B cell (primary cell): Measurements from ENCODE around the gene CACNA1G. TPM values are rescaled to one million over a fixed set of nuclear protein-coding genes. Genes with fewer than 3 reads are reported as not detected.

Experiments used
- ATAC-seq: fragments of 200-7000 bp; cut with Tn5 transposase; one replicate; pipeline ENCODE4 v1.10.0; 2021; ENCODE audit warnings: low read depth, mild to moderate bottlenecking, moderate number of reproducible peaks, moderate library complexity
- CTCF ChIA-PET: fragments of 350-600 bp; sonication (Branson Sonifier 250); formaldehyde crosslinking; loops from one replicate; lab custom pipeline; 2021; ENCODE audit warnings: antibody characterized with exemption, inconsistent platforms; lab: Charles Lee
- POLR2A ChIA-PET: fragments of 350-600 bp; sonication (Branson Sonifier 250); formaldehyde crosslinking; loops from one replicate; lab custom pipeline; 2021; ENCODE audit warnings: antibody characterized with exemption; lab: Charles Lee
- DNase-seq: peaks from one replicate; pipeline ENCODE4 v3.0.0; 2013
- H2AFZ ChIP-seq: 2 replicates; pipeline ENCODE4 v1.6.1; 2012; ENCODE audit warnings: mild to moderate bottlenecking, low read depth, low read length; ENCODE audit not compliant: insufficient read depth, poor library complexity, severe bottlenecking
- H3K27ac ChIP-seq, 2 donors: 1 replicate in 1 of 2; 2 replicates in 1 of 2; pipeline ENCODE4 v1.5.1; 2012 to 2013; ENCODE audit warnings: low read length in 2 of 2, mild to moderate bottlenecking in 2 of 2, moderate library complexity in 1 of 2
- H3K27me3 ChIP-seq, 4 experiments: fragments of 200-600 bp in 1 of 4; sonication (generic) in 1 of 4; replicated peaks in 1 of 4; 1 replicate in 2 of 4; 2 replicates in 2 of 4; pipeline versions ENCODE4 v1.6.1 to v1.7.0; 2013 to 2016; ENCODE audit warnings: low read length in 3 of 4, mild to moderate bottlenecking in 2 of 4, mixed read lengths in 1 of 4, moderate library complexity in 1 of 4; ENCODE audit not compliant: insufficient read depth in 4 of 4, control insufficient read depth in 3 of 4; ENCODE audit errors: control extremely low read depth in 1 of 4
- H3K36me3 ChIP-seq, 2 experiments: replicated peaks in 1 of 2; 1 replicate in 1 of 2; 2 replicates in 1 of 2; pipeline versions ENCODE4 v1.6.1 to v1.7.1; 2013; ENCODE audit warnings: low read length in 1 of 2; ENCODE audit not compliant: insufficient read depth in 2 of 2, control insufficient read depth in 1 of 2; ENCODE audit errors: control extremely low read depth in 1 of 2, extremely low read depth in 1 of 2
- H3K4me1 ChIP-seq, 2 donors: fragments of 200-600 bp in 1 of 2; sonication (generic) in 1 of 2; 1 replicate in 1 of 2; 2 replicates in 1 of 2; pipeline versions ENCODE4 v1.5.1 to v1.6.1; 2013 to 2017; ENCODE audit warnings: low read length in 2 of 2; ENCODE audit not compliant: control insufficient read depth in 2 of 2, insufficient read depth in 2 of 2
- H3K4me2 ChIP-seq: replicated peaks from 2 replicates; pipeline ENCODE3; 2012; ENCODE audit warnings: mild to moderate bottlenecking, low read depth, low read length; ENCODE audit not compliant: poor library complexity, severe bottlenecking
- H3K4me3 ChIP-seq, 5 experiments: fragments of 200-600 bp in 1 of 5; sonication (generic) in 1 of 5; 1 replicate in 3 of 5; 2 replicates in 2 of 5; pipeline versions ENCODE4 v1.5.1 to v1.7.0; 2011 to 2016; ENCODE audit warnings: low read length in 4 of 5, mild to moderate bottlenecking in 4 of 5, low read depth in 2 of 5, control low read depth in 1 of 5, moderate library complexity in 1 of 5; ENCODE audit not compliant: insufficient read depth in 1 of 5; ENCODE audit errors: control extremely low read depth in 1 of 5, extremely low read depth in 1 of 5
- H3K79me2 ChIP-seq: fragments of 200-600 bp; sonication (generic); one replicate; pipeline ENCODE4 v1.6.0; 2016; ENCODE audit warnings: low read length; ENCODE audit not compliant: control insufficient read depth, insufficient read depth
- H3K9ac ChIP-seq: fragments of 200-600 bp; sonication (generic); 2 replicates; pipeline ENCODE4 v1.6.1; 2017; ENCODE audit warnings: mild to moderate bottlenecking, low read length, moderate library complexity
- H3K9me3 ChIP-seq, 3 donors: one replicate each; pipeline versions ENCODE4 v1.6.1 to v1.7.1; 2013; ENCODE audit warnings: low read length in 2 of 3; ENCODE audit not compliant: control insufficient read depth in 2 of 3, insufficient read depth in 1 of 3; ENCODE audit errors: control extremely low read depth in 1 of 3
- H4K20me1 ChIP-seq: 2 replicates; pipeline ENCODE4 v1.6.0; 2012; ENCODE audit warnings: mild to moderate bottlenecking, low read length; ENCODE audit not compliant: insufficient read depth, control insufficient read depth, poor library complexity, severe bottlenecking
- H3K27ac Mint-ChIP-seq: one replicate; pipeline ENCODE4 v1.8.0; 2021; ENCODE audit warnings: mixed read lengths
- H3K27me3 Mint-ChIP-seq: one replicate; pipeline ENCODE4 v1.8.0; 2021; ENCODE audit warnings: mixed read lengths
- H3K4me1 Mint-ChIP-seq: one replicate; pipeline ENCODE4 v1.8.0; 2021; ENCODE audit warnings: mixed read lengths
- H3K4me3 Mint-ChIP-seq: one replicate; pipeline ENCODE4 v1.8.0; 2021; ENCODE audit warnings: mixed read lengths
- H3K9me3 Mint-ChIP-seq: one replicate; pipeline ENCODE4 v1.8.0; 2022; ENCODE audit warnings: mixed read lengths; ENCODE audit not compliant: insufficient read depth
- CTCF ChIP-seq: fragments of 200-600 bp; IDR thresholded peaks from one replicate; pipeline ENCODE4 v1.8.0; 2022; ENCODE audit warnings: antibody characterized with exemption, mild to moderate bottlenecking
- EZH2 ChIP-seq: IDR thresholded peaks from 2 replicates; pipeline ENCODE4 v1.6.1; 2012; ENCODE audit warnings: borderline replicate concordance, low read depth, mild to moderate bottlenecking, moderate library complexity, low read length; ENCODE audit not compliant: insufficient read depth, poor library complexity, severe bottlenecking
- WGBS: methylation state at CpG from one replicate; pipeline ENCODE4 v1.1.5; 2013; ENCODE audit warnings: missing lambda C conversion rate; ENCODE audit not compliant: insufficient coverage; 5-methylcytosine and 5-hydroxymethylcytosine counted together
- intact Hi-C: fragments of 100-400 bp; cut with micrococcal nuclease; formaldehyde crosslinking; loops from one replicate; pipeline ENCODE4 v1.10.0; 2022
- polyA plus RNA-seq: library from polyadenylated mRNA; depleted of rRNA; stranded (reverse); fragments of >200 nt; gene quantifications from 2 replicates; pipeline ENCODE4 v1.2.3, GENCODE V29; 2012
- total RNA-seq, 2 donors: library from RNA; stranded (reverse); fragments of 120-200 nt in 1 of 2; gene quantifications; 1 replicate in 1 of 2; 2 replicates in 1 of 2; pipeline versions ENCODE4 v1.2.3 to v1.2.4, GENCODE V29; 2013 to 2022

Gene CACNA1G
- total and polyA plus RNA-seq, 2 donors (not counting 1 experiment from before 2014, with no cell fraction given), result 0.12 TPM; not detected in 1

DNA sequence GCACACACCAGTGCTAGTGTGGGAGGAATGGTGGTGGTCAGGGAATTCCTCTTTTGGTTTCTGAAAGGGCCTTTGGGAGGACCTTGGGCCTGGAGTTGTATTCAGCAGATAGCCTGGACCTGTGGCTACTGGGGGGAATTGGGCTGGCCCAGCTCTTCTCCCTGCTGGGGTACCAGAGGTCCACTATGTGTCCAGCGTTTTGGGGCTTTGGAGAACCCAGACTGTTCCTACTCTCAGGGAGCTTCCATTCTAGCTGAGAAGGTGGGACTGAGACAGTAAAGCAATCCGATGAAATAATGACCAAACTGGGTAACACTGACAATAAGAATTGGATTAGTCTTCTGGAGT, 25.6 kb upstream of the CACNA1G start:
- TF ChIP-seq CTCF (no peak), EZH2 (no peak)
- peaks cover 0 to 45% (median 19%) of the 10 kb centered on the region in 4 experiments for H3K27me3 ChIP-seq
- no peak overlapping the region for H3K9ac ChIP-seq
- no peak overlapping the region for H3K27ac ChIP-seq
- Mint-ChIP-seq H3K9me3 (no peaks in the 10 kb centered on the region), H3K27ac (no peak overlapping the region), H3K4me1 (peaks cover 9% of the 10 kb centered on the region), H3K4me3 (no peak overlapping the region), H3K27me3 (peaks cover 56% of the 10 kb centered on the region)
- ATAC-seq (no peak), DNase-seq (no peak)
- no peaks in the 10 kb centered on the region for H3K36me3 ChIP-seq
- ChIA-PET POLR2A (no interaction called here), CTCF (no interaction called here)
- no peak overlapping the region for H2AFZ ChIP-seq
- H3K79me2 ChIP-seq, result no peaks in the 10 kb centered on the region
- intact Hi-C loops, result no loop called here
- no peak overlapping the region for H3K4me2 ChIP-seq
- 100% methylated on average over 1 of the region's 2 CpGs for WGBS
- no peaks in the 10 kb centered on the region for H4K20me1 ChIP-seq
- H3K9me3 ChIP-seq, result peaks cover 0 to 4% (median 0%) of the 10 kb centered on the region in 3 donors
- H3K4me3 ChIP-seq, result no peak overlapping the region
- H3K4me1 ChIP-seq, result peaks cover 12 to 15% of the 10 kb centered on the region in 2 donors

DNA sequence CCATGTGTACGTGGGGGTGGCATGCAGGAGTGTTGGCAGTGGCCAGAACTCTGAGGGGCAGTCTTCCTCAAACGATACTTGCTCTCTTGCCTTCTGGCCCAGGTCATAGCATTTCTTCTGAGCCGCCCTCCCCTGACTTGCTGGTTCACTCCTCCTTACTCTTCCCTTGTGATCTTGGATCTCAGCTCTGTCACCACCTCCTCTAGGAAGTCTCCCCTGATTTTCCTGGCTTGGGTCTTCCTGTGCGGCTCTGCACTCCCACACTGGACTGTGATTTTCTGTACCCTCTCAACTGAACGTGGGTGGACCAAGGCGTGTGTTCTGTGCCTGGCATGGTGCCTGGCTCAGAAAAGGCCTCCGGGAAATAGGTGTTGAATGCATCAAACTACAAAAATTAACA, 25.1 kb upstream of the CACNA1G start:
- Histone ChIP-seq H3K9me3 (peaks cover 0 to 4% (median 0%) of the 10 kb centered on the region in 3 donors), H3K27ac (no peak overlapping the region), H3K4me2 (no peak overlapping the region), H3K27me3 (peaks cover 0 to 41% (median 19%) of the 10 kb centered on the region in 4 experiments), H4K20me1 (no peaks in the 10 kb centered on the region), H3K36me3 (no peaks in the 10 kb centered on the region), H3K4me3 (no peak overlapping the region), H3K79me2 (no peaks in the 10 kb centered on the region), H3K4me1 (peaks cover 12 to 15% of the 10 kb centered on the region in 2 donors), H2AFZ (no peak overlapping the region), H3K9ac (no peak overlapping the region)
- CTCF ChIA-PET, result interaction anchor here (0.7 kb wide), 1 partner anchor 51 kb away, joined by 3 read pairs; no protein-coding TSS in a partner anchor
- peaks cover 55% of the 10 kb centered on the region for H3K27me3 Mint-ChIP-seq
- peaks cover 9% of the 10 kb centered on the region for H3K4me1 Mint-ChIP-seq
- ATAC-seq (no peak), DNase-seq (no peak)
- H3K4me3 Mint-ChIP-seq, result no peak overlapping the region
- TF ChIP-seq EZH2 (no peak), CTCF (no peak)
- intact Hi-C loops, result no loop called here
- H3K27ac Mint-ChIP-seq, result no peak overlapping the region
- POLR2A ChIA-PET, result no interaction called here
- no peaks in the 10 kb centered on the region for H3K9me3 Mint-ChIP-seq
- WGBS, result 89% methylated on average over 3 of the region's 7 CpGs
